Heart left ventricle (tissue), 13 donors: ENCODE data around the gene HCN3.

ENCODE experiments used
- POLR2A ChIP-seq, 2 donors: fragments of 450-650 bp; IDR thresholded peaks; one replicate each; pipeline ENCODE4 v1.6.1; 2017; ENCODE audit warnings: antibody characterized with exemption in 2 of 2, mild to moderate bottlenecking in 2 of 2, moderate library complexity in 2 of 2
- TF ChIP-seq, protein P1 (sequence below), 12 donors: fragments of 200-600 bp; sonication (generic) in 4 of 12; IDR thresholded peaks; one replicate each; pipeline versions ENCODE4 v1.5.0 to v1.8.0; 2018 to 2022; ENCODE audit warnings: antibody characterized with exemption in 12 of 12, mild to moderate bottlenecking in 5 of 12
- donor health status: ischemic (EF 13 %, LVEDD 7.1; RV severe dilation, severe dysfunction).
- donor health status: DM: no; HTN: yes; CAD: no.
- donor health status: DM: no; HTN: no; CAD: no.
- donor health status: ischemic (EF 25% LVEDD 6.9; RV normal size, moderate dysfunction).
- donor health status: ischemic (EF 25% LVEDD 5.7; RV mildly dilated, moderate dysfunction).
- donor health status: ischemic (EF 35%, LVEDD 5.7; RV mildly dilated, moderate dysfunction).
- donor health status: nonischemic (EF 11% LVEDD 7.7; RV severe dilation, severe dysfunction).
- donor health status: DM: yes; HTN: yes; CAD: no.
- donor health status: PGD.
- donor health status: ischemic (EF 29% LVEDD 5.4; RV normal size, mild dysfunction).
- donor health status: nonischemic (EF 23%, LVEDD 6.1; RV moderate dilation, normal function).

DNA sequence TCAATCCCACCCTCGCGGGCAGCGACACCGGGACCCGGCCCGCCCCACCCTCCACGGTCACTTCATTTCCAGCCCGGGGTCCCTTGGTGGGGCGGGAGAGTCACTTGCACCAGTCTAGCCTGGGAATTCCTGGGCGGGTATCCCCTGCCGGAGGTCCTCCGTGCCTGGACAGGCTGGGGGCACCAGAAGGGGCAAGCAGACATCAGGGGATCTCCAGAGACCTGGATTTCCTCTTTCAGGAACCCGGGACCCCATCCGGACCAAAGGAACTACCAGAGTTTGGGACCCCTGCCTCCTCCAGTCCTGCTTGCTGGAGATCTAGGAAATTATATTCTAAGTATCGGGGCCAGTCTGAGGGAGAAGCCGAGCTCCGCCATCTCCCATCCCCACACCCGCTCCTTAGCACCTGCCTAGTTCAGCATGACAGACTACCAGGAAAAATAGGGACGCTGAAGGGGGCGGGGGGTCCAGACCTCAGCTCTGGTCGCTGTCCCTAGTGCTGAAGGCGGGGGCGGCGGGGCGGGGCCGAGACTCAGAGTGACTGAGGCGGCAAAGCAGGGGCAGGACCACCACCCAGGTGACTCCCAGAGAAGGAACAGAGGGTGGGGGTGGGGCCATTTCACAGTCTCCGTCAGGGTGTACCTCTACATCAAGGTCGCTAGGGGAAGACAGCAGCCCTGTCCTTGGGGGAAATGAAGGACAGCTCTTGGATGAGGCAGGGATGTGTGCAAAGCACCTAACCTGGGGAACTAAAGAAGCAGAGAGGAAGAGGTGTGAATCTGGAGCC lies 832 bp downstream of the HCN3 start:
- TF ChIP-seq, protein P1, sequence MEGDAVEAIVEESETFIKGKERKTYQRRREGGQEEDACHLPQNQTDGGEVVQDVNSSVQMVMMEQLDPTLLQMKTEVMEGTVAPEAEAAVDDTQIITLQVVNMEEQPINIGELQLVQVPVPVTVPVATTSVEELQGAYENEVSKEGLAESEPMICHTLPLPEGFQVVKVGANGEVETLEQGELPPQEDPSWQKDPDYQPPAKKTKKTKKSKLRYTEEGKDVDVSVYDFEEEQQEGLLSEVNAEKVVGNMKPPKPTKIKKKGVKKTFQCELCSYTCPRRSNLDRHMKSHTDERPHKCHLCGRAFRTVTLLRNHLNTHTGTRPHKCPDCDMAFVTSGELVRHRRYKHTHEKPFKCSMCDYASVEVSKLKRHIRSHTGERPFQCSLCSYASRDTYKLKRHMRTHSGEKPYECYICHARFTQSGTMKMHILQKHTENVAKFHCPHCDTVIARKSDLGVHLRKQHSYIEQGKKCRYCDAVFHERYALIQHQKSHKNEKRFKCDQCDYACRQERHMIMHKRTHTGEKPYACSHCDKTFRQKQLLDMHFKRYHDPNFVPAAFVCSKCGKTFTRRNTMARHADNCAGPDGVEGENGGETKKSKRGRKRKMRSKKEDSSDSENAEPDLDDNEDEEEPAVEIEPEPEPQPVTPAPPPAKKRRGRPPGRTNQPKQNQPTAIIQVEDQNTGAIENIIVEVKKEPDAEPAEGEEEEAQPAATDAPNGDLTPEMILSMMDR (IDR thresholded peaks at IDR 0.05) = peak in 4 of 12 donors; percentile 11 to 18 (median 15)
- TF ChIP-seq POLR2A (IDR thresholded peaks at IDR 0.05) = no peak
